Psoas muscle (tissue), 8 donors: ENCODE measurements around the gene FAS. TPM values are rescaled to one million over a fixed set of nuclear protein-coding genes. Genes with fewer than 3 reads are reported as not detected.
A peak's percentile ranks its signal among the peaks of the same experiment; 100 is the strongest.

Experiments used
- ATAC-seq, 4 donors: fragments of 200-7000 bp; cut with Tn5 transposase; one replicate each; pipeline ENCODE4 v1.9.1; 2020; ENCODE audit warnings: moderate library complexity in 3 of 4, mild to moderate bottlenecking in 2 of 4
- DNase-seq, 2 donors: peaks; one replicate each; pipeline ENCODE4 v3.0.0-alpha.2; 2020
- H3K27ac ChIP-seq: fragments of 200-600 bp; one replicate; pipeline ENCODE4 v1.8.0; 2022
- H3K27me3 ChIP-seq, 3 donors: fragments of 200-600 bp in 1 of 3; one replicate each; pipeline versions ENCODE4 v1.6.1 to v1.8.0; 2013 to 2022; ENCODE audit warnings: low read length in 2 of 3, mild to moderate bottlenecking in 2 of 3, moderate library complexity in 1 of 3; ENCODE audit not compliant: insufficient read depth in 3 of 3
- H3K36me3 ChIP-seq, 2 donors: fragments of 200-600 bp in 1 of 2; one replicate each; pipeline versions ENCODE4 v1.6.1 to v1.8.0; 2013 to 2022; ENCODE audit warnings: low read depth in 1 of 2, mild to moderate bottlenecking in 1 of 2, moderate library complexity in 1 of 2; ENCODE audit not compliant: insufficient read depth in 1 of 2
- H3K4me1 ChIP-seq: fragments of 200-600 bp; one replicate; pipeline ENCODE4 v1.8.0; 2022
- H3K4me3 ChIP-seq: fragments of 200-600 bp; one replicate; pipeline ENCODE4 v1.8.0; 2022; ENCODE audit warnings: mild to moderate bottlenecking
- H3K9me3 ChIP-seq: fragments of 200-600 bp; one replicate; pipeline ENCODE4 v1.8.0; 2022
- CTCF ChIP-seq: fragments of 200-600 bp; IDR thresholded peaks from one replicate; pipeline ENCODE4 v1.8.0; 2022; ENCODE audit warnings: antibody characterized with exemption
- WGBS, 3 donors: extraction: QIAGEN DNeasy Blood & Tissue Kit; methylation state at CpG; one replicate each; pipeline versions ENCODE4 v1.1.6 to v1.1.7; 2013; 5-methylcytosine and 5-hydroxymethylcytosine counted together
- intact Hi-C, 2 donors: fragments of 100-400 bp; cut with DNase I; formaldehyde crosslinking; loops; one replicate each; pipeline versions ENCODE4 v1.11.0 to v1.14.2; 2022
- polyA plus RNA-seq, 3 donors: library from polyadenylated mRNA; stranded (reverse); fragments of 200-250 nt; gene quantifications; one replicate each; pipeline ENCODE4 v1.2.3, GENCODE V29; 2013
- total RNA-seq, 4 donors: library from RNA; stranded (reverse); fragmentation: NEBNext Ultra II Directional in 2 of 4; extraction: Animal tissue kit (Norgen Biotek cat#: 25700) in 2 of 4; gene quantifications; one replicate each; pipeline versions ENCODE4 v1.2.1 to v1.2.4, GENCODE V29; 2021 to 2023
- donor health status: healthy with polysubstance abuse.
- donor health status: DM: no; HTN: no; CAD: no; lungs with moderate emphysema.
- donor health status: Bipolar disorder and iron deficiency.
- donor health status: healthy.
- donor health status: DM: yes; HTN: yes; CAD: no.
- donor health status: DM: no; HTN: no; CAD: no.
- donor health status: DM: no; HTN: no; CAD: no.
- donor health status: DM: yes; HTN: yes; CAD: no.

Gene FAS
- total and polyA plus RNA-seq, 7 donors, result 1.1 to 3.8 (median 1.6) TPM

DNA sequence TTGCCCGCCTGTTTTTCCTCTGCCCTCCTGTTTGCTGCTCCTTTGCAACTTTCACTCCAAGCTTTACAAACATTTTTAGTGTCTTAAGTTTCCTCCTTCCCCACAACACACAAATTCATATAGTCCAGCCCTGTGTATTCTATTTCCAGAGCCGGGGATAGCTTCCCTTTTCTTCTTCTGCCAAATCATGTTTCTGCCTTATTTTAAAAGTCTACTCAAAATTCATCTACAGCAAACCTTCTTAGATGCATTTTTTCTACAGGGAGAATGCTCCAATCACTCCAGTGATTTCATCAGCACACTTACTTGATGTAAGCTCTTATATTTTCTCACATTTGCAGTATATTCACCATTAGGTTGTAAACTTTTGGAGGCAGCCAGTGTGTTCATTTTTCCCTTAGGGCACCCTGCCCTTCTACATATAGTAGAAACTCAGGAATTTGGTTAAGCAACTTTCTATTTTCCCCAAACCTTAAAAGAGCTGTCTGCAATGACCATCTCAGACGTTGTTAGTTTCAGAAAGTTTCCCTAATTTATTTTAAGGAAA lies 25.7 kb upstream of the FAS start:
- Histone ChIP-seq H3K27ac (no peak overlapping the region), H3K4me1 (no peaks in the 10 kb centered on the region), H3K4me3 (no peak overlapping the region), H3K36me3 (no peaks in the 10 kb centered on the region), H3K9me3 (no peaks in the 10 kb centered on the region), H3K27me3 (no peaks in the 10 kb centered on the region)
- no peak for TF ChIP-seq CTCF
- intact Hi-C loops, result no loop called here
- WGBS, 3 donors, result 54 to 70% (median 63%) methylated on average over 3 of the region's 3 CpGs
- no peak for DNase-seq
- no peak for ATAC-seq

DNA sequence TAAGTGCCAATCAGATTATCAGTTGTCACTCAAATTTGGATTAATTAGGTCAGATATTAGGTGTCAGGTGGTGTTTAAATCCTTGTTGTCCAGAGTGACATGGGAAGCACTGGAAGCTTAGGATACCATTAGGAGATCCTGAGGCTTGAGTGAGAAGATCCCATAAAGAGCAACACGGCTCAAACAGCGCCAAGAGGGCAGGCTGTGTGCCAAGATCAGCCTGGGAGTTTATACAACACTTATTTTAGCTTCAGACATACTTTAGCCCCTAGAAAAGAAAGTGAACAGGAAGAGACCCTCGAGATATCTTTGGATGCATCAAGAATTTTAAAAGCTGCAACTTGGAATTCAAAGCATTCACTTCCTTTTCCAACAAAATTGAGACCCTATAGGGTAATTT lies 23.8 kb upstream of the FAS start:
- Histone ChIP-seq H3K27me3 (no peaks in the 10 kb centered on the region), H3K4me1 (no peaks in the 10 kb centered on the region), H3K9me3 (no peaks in the 10 kb centered on the region), H3K27ac (no peak overlapping the region), H3K36me3 (no peaks in the 10 kb centered on the region), H3K4me3 (no peak overlapping the region)
- 29 to 42% (median 40%) methylated on average over 3 of the region's 3 CpGs for WGBS, 3 donors
- DNase-seq (peak; percentile 22 to 57), ATAC-seq (no peak)
- intact Hi-C loops, result no loop called here
- TF ChIP-seq CTCF, result no peak

DNA sequence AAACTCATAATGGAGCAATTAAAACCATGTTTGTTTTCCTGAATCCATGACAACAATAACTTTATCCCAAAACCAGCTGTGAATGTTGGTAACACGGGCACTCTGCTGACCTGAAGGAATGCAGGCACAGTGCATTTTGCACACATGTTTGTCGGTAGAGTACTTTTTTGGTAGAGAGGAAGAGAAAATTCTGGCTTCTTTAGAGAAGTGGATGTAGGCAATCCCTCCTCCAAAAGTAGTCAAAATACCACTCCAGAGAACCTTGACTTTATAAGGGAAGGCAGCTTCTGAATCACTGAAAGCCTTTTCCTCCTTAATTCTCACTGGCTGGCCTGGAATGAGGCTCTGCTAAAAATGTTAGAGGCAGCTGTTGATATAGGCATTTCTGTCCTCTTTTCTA lies 22.2 kb upstream of the FAS start:
- intact Hi-C loops, result no loop called here
- 17 to 23% (median 20%) methylated on average over 2 of the region's 2 CpGs for WGBS, 3 donors
- no peaks in the 10 kb centered on the region for H3K4me1 ChIP-seq
- DNase-seq (no peak), ATAC-seq (no peak)
- H3K4me3 ChIP-seq, result no peak overlapping the region
- H3K9me3 ChIP-seq, result no peaks in the 10 kb centered on the region
- no peak overlapping the region for H3K27ac ChIP-seq
- no peaks in the 10 kb centered on the region for H3K36me3 ChIP-seq
- H3K27me3 ChIP-seq, result no peaks in the 10 kb centered on the region
- no peak for TF ChIP-seq CTCF

GRCh38 chr10:88971221-88972061 lies 19.2 kb upstream of the FAS start:
- no peak for DNase-seq
- intact Hi-C loops, result no loop called here
- Histone ChIP-seq H3K36me3 (no peaks in the 10 kb centered on the region), H3K27me3 (no peaks in the 10 kb centered on the region), H3K4me3 (no peak overlapping the region), H3K9me3 (no peaks in the 10 kb centered on the region), H3K27ac (no peak overlapping the region), H3K4me1 (no peaks in the 10 kb centered on the region)
- ATAC-seq, result peak in 1 of 4 donors; percentile 25
- 39 to 45% (median 42%) methylated on average over 5 of the region's 5 CpGs for WGBS, 3 donors
- no peak for TF ChIP-seq CTCF
